ENCODE results near the gene CDH23. TPM values are rescaled to one million over a fixed set of nuclear protein-coding genes. Genes with fewer than 3 reads are reported as not detected.

Gene CDH23
- total RNA-seq, 1 experiment from 2014 or later, result 7.8 TPM

DNA sequence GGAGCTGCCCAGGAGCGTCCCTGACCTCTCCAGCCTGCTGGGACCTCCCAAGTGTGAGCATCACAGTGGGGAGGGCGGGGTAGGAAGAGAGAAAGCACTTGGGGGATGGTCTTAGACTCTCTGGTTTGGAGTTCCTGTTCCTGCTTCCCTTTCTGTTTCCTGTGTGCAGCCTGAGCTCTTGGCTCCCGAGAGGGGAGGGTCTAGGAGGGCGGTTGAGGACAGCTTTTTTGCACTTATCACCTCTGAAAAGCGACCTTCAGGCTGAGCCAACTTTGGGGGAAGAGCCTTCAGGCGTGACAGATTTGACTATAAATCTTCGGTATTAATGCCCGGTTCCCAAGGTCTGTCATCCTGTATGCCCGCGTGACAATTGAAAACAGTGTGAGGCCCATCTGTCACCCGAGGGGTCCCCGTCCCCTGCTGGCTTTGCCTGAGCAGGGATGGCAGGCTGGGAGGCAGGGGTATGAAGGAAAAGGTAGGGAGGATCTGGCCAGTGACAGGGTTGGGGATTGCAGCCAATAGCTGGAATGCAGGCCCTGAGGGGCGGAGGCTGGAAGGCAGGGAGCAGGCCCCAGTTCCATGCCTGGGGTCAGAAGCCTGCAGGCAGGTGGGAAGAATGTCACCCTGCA is 78.6 kb downstream of the CDH23 start:
- Histone ChIP-seq H3K4me3 (no peak overlapping the region), H3F3A (ENCODE audit: insufficient read depth, low read depth) (no peaks in the 10 kb centered on the region), H2AFZ (no peak overlapping the region), H3K27me3 (ENCODE audit: insufficient read depth, low read depth) (no peaks in the 10 kb centered on the region), H3K4me1 (replicated peaks; ENCODE audit: insufficient read depth) (no peaks in the 10 kb centered on the region), H3K4me2 (no peak overlapping the region), H3K36me3 (ENCODE audit: low read depth) (no peaks in the 10 kb centered on the region), H3K9me2 (ENCODE audit: insufficient read depth) (no peaks in the 10 kb centered on the region), H3K79me2 (ENCODE audit: low read depth) (no peaks in the 10 kb centered on the region), H4K20me1 (ENCODE audit: insufficient read depth) (peaks cover 4% of the 10 kb centered on the region; the same call in 1 of the 2 replicates), H3K9me3 (ENCODE audit: insufficient read depth, low read depth) (no peaks in the 10 kb centered on the region), H3K27ac (no peak overlapping the region)
- peak in 1 of 2 experiments; percentile 18 for DNase-seq
- ChIA-PET CTCF (no interaction called here), POLR2A (ENCODE audit: unreplicated experiment) (no interaction called here)
- TF ChIP-seq, protein P1, sequence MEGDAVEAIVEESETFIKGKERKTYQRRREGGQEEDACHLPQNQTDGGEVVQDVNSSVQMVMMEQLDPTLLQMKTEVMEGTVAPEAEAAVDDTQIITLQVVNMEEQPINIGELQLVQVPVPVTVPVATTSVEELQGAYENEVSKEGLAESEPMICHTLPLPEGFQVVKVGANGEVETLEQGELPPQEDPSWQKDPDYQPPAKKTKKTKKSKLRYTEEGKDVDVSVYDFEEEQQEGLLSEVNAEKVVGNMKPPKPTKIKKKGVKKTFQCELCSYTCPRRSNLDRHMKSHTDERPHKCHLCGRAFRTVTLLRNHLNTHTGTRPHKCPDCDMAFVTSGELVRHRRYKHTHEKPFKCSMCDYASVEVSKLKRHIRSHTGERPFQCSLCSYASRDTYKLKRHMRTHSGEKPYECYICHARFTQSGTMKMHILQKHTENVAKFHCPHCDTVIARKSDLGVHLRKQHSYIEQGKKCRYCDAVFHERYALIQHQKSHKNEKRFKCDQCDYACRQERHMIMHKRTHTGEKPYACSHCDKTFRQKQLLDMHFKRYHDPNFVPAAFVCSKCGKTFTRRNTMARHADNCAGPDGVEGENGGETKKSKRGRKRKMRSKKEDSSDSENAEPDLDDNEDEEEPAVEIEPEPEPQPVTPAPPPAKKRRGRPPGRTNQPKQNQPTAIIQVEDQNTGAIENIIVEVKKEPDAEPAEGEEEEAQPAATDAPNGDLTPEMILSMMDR (conservative IDR thresholded peaks at IDR 0.05), result no peak
- no peak for TF ChIP-seq EZH2 (IDR thresholded peaks at IDR 0.05; ENCODE audit: low read depth)
- no TSS peak for BruUV-seq (replicated peaks)
- intact Hi-C loops (cut with micrococcal nuclease; ENCODE audit: unreplicated experiment), result no loop called here

DNA sequence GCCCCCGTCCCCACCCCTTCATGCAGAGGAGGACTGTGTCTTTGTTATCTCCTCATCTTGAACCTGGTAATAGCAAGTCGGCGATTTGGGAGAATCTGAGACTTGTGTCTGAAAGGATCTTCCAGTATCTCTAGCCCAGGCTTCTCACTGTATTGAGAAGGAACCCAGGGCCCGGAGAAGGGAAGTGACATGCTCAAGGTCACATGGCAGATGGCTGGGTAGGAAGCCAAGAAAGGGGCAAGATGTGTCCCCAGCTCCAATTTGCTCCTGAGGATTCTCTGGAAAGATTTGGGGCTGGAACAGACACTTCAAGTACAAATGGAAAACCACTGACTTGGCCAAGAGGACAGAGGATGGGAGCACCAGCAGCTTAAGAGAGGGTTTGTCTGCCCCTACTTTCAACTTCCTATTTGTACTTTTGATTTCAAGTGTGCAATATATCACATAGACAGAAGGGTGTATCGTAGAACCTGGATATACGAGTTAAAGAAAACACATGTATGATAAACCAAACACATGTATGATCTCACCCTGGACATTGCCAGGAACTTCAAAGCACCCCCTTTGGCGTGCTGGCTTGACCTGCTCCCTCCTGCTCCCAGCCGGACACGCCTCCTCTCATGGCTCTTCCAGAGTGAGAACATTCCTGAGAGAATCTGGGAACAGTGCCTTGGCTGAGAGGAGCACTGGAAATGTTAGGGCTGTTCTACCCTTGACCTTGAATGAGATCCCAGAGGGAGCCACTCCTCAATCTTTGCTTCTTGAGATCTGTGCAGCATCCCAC is 79.7 kb downstream of the CDH23 start:
- H3K9me2 ChIP-seq (ENCODE audit: insufficient read depth), result no peaks in the 10 kb centered on the region

DNA sequence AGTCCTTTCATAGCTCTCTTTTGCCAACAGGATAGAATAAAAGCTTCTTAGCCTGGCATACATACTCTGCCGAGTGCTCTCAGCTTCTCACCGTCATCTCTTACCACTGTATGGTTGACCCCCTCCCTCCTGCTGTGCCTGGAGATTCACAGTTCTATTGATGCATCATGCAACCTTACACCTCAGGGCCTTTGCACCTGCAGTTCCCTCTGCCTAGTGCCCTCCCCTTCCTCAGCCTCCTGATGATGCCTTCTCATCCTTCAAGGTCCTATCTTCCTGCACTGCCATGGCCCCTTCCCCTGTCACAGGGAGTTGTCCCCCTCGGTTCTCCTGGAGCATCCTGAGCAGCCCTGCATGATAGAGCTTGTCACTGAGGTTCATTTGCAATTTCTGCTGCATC is 81.5 kb downstream of the CDH23 start:
- TF ChIP-seq EZH2 (IDR thresholded peaks at IDR 0.05; ENCODE audit: low read depth), result no peak
- TF ChIP-seq, protein P1 (conservative IDR thresholded peaks at IDR 0.05), result no peak
- H3K9me2 ChIP-seq (ENCODE audit: insufficient read depth), result no peaks in the 10 kb centered on the region
- BruUV-seq (replicated peaks), result no TSS peak
- H3K36me3 ChIP-seq (ENCODE audit: low read depth), result no peaks in the 10 kb centered on the region
- H3K4me1 ChIP-seq (replicated peaks; ENCODE audit: insufficient read depth), result no peaks in the 10 kb centered on the region
- H3K79me2 ChIP-seq (ENCODE audit: low read depth), result no peaks in the 10 kb centered on the region
- intact Hi-C loops (cut with micrococcal nuclease; ENCODE audit: unreplicated experiment), result no loop called here
- no peaks in the 10 kb centered on the region for H3K9me3 ChIP-seq (ENCODE audit: insufficient read depth, low read depth)
- H3K4me2 ChIP-seq, result no peak overlapping the region
- CTCF ChIA-PET, result no interaction called here
- no peak overlapping the region for H3K4me3 ChIP-seq
- no peaks in the 10 kb centered on the region for H3F3A ChIP-seq (ENCODE audit: insufficient read depth, low read depth)
- DNase-seq, result no peak
- POLR2A ChIA-PET (ENCODE audit: unreplicated experiment), result no interaction called here
- no peak overlapping the region for H3K27ac ChIP-seq
- H3K27me3 ChIP-seq (ENCODE audit: insufficient read depth, low read depth), result no peaks in the 10 kb centered on the region
- H4K20me1 ChIP-seq (ENCODE audit: insufficient read depth), result no peaks in the 10 kb centered on the region; the same call in 1 of the 2 replicates
- no peak overlapping the region for H2AFZ ChIP-seq

More for the DNA sequence above, 79.7 kb downstream of the CDH23 start:
- CTCF ChIA-PET, result no interaction called here
- DNase-seq, result no peak
- H3K79me2 ChIP-seq (ENCODE audit: low read depth), result no peaks in the 10 kb centered on the region
- no peaks in the 10 kb centered on the region for H3K9me3 ChIP-seq (ENCODE audit: insufficient read depth, low read depth)
- H3K27me3 ChIP-seq (ENCODE audit: insufficient read depth, low read depth), result no peaks in the 10 kb centered on the region
- BruUV-seq (replicated peaks), result no TSS peak
- H3K4me1 ChIP-seq (replicated peaks; ENCODE audit: insufficient read depth), result no peaks in the 10 kb centered on the region
- H2AFZ ChIP-seq, result no peak overlapping the region
- H3K27ac ChIP-seq, result no peak overlapping the region
- no peak overlapping the region for H3K4me2 ChIP-seq
- no peak overlapping the region for H3K4me3 ChIP-seq
- H4K20me1 ChIP-seq (ENCODE audit: insufficient read depth), result peaks cover 4% of the 10 kb centered on the region; the same call in 1 of the 2 replicates
- no peaks in the 10 kb centered on the region for H3K36me3 ChIP-seq (ENCODE audit: low read depth)
- H3F3A ChIP-seq (ENCODE audit: insufficient read depth, low read depth), result no peaks in the 10 kb centered on the region
- POLR2A ChIA-PET (ENCODE audit: unreplicated experiment), result no interaction called here
- intact Hi-C loops (cut with micrococcal nuclease; ENCODE audit: unreplicated experiment), result no loop called here
- TF ChIP-seq, protein P1 (conservative IDR thresholded peaks at IDR 0.05), result no peak
- no peak for TF ChIP-seq EZH2 (IDR thresholded peaks at IDR 0.05; ENCODE audit: low read depth)
